SU-DHL-6 (cell line): ENCODE data around the gene GPR142.

Experiments used
- H2AFZ ChIP-seq: fragments of 200-600 bp; sonication (generic); 2 replicates; pipeline ENCODE4 v1.6.1; 2014; ENCODE audit warnings: low read depth, mild to moderate bottlenecking, moderate library complexity, mixed read lengths, antibody characterized with exemption, low read length; ENCODE audit not compliant: severe bottlenecking
- H3F3A ChIP-seq: fragments of 200-600 bp; shearing (Covaris generic); 2 replicates; pipeline ENCODE4 v1.6.0; 2016; ENCODE audit warnings: antibody characterized with exemption, mild to moderate bottlenecking; ENCODE audit not compliant: insufficient read depth
- H3K27ac ChIP-seq: fragments of 200-600 bp; sonication (generic); 2 replicates; pipeline ENCODE4 v1.5.1; 2016; ENCODE audit warnings: low read depth, mild to moderate bottlenecking, low read length, moderate library complexity, mixed read lengths
- H3K27me3 ChIP-seq: fragments of 200-600 bp; sonication (generic), shearing (Covaris generic); 2 replicates; pipeline ENCODE4 v1.6.0; 2014; ENCODE audit warnings: mild to moderate bottlenecking, low read length
- H3K36me3 ChIP-seq: fragments of 200-600 bp; sonication (generic); 2 replicates; pipeline ENCODE4 v1.6.1; 2014; ENCODE audit warnings: mild to moderate bottlenecking, low read length, mixed read lengths
- H3K4me2 ChIP-seq: fragments of 300-600, 200-600 bp; shearing (Covaris generic), sonication (generic); 2 replicates; pipeline ENCODE4 v1.6.0; 2014; ENCODE audit warnings: low read length, low read depth, mild to moderate bottlenecking; ENCODE audit not compliant: poor library complexity, severe bottlenecking
- H3K4me3 ChIP-seq: fragments of 200-600 bp; sonication (generic); 2 replicates; pipeline ENCODE4 v1.5.1; 2014; ENCODE audit warnings: antibody characterized with exemption, low read length, mild to moderate bottlenecking, mixed read lengths; ENCODE audit not compliant: insufficient read depth, poor library complexity, severe bottlenecking
- H3K79me2 ChIP-seq: fragments of 200-600 bp; sonication (generic); 2 replicates; pipeline ENCODE4 v1.6.1; 2014; ENCODE audit warnings: mild to moderate bottlenecking, low read length, moderate library complexity; ENCODE audit not compliant: insufficient read depth
- H3K9ac ChIP-seq: fragments of 200-600 bp; sonication (generic); 2 replicates; pipeline ENCODE4 v1.7.0; 2014; ENCODE audit warnings: mild to moderate bottlenecking, low read length
- H3K9me2 ChIP-seq: fragments of 200-600 bp; sonication (generic); replicated peaks from 2 replicates; pipeline ENCODE4 v1.6.1; 2014; ENCODE audit warnings: low read length; ENCODE audit not compliant: insufficient read depth
- H3K9me3 ChIP-seq: fragments of 200-600 bp; sonication (generic); 2 replicates; pipeline ENCODE4 v1.6.1; 2014; ENCODE audit warnings: low read length, mixed read lengths; ENCODE audit not compliant: insufficient read depth
- H4K20me1 ChIP-seq: fragments of 200-600 bp; sonication (generic); 2 replicates; pipeline ENCODE4 v1.6.1; 2014; ENCODE audit warnings: low read depth, mild to moderate bottlenecking, antibody characterized with exemption, low read length, moderate library complexity, mixed read lengths
- CTCF ChIP-seq: fragments of 200-600 bp; sonication (generic); IDR thresholded peaks from one replicate; pipeline ENCODE4 v1.5.1; 2017; ENCODE audit warnings: antibody characterized with exemption, mild to moderate bottlenecking, low read length, moderate library complexity; ENCODE audit not compliant: insufficient read depth, poor library complexity, severe bottlenecking
- EZH2phosphoT487 ChIP-seq: fragments of 200-600 bp; sonication (generic), shearing (Covaris generic); conservative IDR thresholded peaks from 2 replicates; pipeline ENCODE4 v1.6.1; 2018; ENCODE audit warnings: mild to moderate bottlenecking, antibody characterized with exemption, low read length, moderate library complexity, mixed read lengths

Gene GPR142

GRCh38 chr17:74335529-74336062 lies 31.7 kb upstream of the GPR142 start:
- Histone ChIP-seq H3K9me3 (no peaks in the 10 kb centered on the region), H2AFZ (no peak overlapping the region), H3K9me2 (no peaks in the 10 kb centered on the region), H3K27me3 (no peaks in the 10 kb centered on the region), H3K4me2 (no peak overlapping the region), H3K9ac (no peak overlapping the region), H4K20me1 (no peaks in the 10 kb centered on the region), H3K36me3 (no peaks in the 10 kb centered on the region), H3K79me2 (no peaks in the 10 kb centered on the region), H3F3A (no peaks in the 10 kb centered on the region), H3K27ac (no peak overlapping the region), H3K4me3 (no peak overlapping the region)
- TF ChIP-seq EZH2phosphoT487 (no peak), CTCF (no peak)

- no peak overlapping the region for H3K4me3 ChIP-seq
- H3K9me2 ChIP-seq: no peaks in the 10 kb centered on the region
- H3K27ac ChIP-seq: no peak overlapping the region
- H4K20me1 ChIP-seq: no peaks in the 10 kb centered on the region
- no peak overlapping the region for H2AFZ ChIP-seq
- H3K79me2 ChIP-seq: no peaks in the 10 kb centered on the region
- H3K9me3 ChIP-seq: no peaks in the 10 kb centered on the region
- TF ChIP-seq CTCF: no peak
- no peak for TF ChIP-seq EZH2phosphoT487
- no peaks in the 10 kb centered on the region for H3K27me3 ChIP-seq
- H3K36me3 ChIP-seq: no peaks in the 10 kb centered on the region
- H3F3A ChIP-seq: no peaks in the 10 kb centered on the region
- H3K4me2 ChIP-seq: no peak overlapping the region
- H3K9ac ChIP-seq: no peak overlapping the region
Measured at GRCh38 chr17:74336307-74336706, 31.0 kb upstream of the GPR142 start.

- no peak overlapping the region for H2AFZ ChIP-seq
- H3K9me3 ChIP-seq: no peaks in the 10 kb centered on the region
- no peak overlapping the region for H3K4me3 ChIP-seq
- no peak overlapping the region for H3K9ac ChIP-seq
- no peak overlapping the region for H3K4me2 ChIP-seq
- no peaks in the 10 kb centered on the region for H4K20me1 ChIP-seq
- no peaks in the 10 kb centered on the region for H3F3A ChIP-seq
- no peak overlapping the region for H3K27ac ChIP-seq
- H3K9me2 ChIP-seq: no peaks in the 10 kb centered on the region
- no peaks in the 10 kb centered on the region for H3K36me3 ChIP-seq
- H3K79me2 ChIP-seq: no peaks in the 10 kb centered on the region
- no peak for TF ChIP-seq EZH2phosphoT487
- no peak for TF ChIP-seq CTCF
- no peaks in the 10 kb centered on the region for H3K27me3 ChIP-seq
Measured at GRCh38 chr17:74337834-74338500, 29.3 kb upstream of the GPR142 start.
